Measurements from ENCODE around the gene MICAL2. TPM values are rescaled to one million over a fixed set of nuclear protein-coding genes. Genes with fewer than 3 reads are reported as not detected.

The MICAL2 gene
- total and polyA plus RNA-seq, 3 donors from 2014 or later: 224 to 461 (median 401) TPM

DNA sequence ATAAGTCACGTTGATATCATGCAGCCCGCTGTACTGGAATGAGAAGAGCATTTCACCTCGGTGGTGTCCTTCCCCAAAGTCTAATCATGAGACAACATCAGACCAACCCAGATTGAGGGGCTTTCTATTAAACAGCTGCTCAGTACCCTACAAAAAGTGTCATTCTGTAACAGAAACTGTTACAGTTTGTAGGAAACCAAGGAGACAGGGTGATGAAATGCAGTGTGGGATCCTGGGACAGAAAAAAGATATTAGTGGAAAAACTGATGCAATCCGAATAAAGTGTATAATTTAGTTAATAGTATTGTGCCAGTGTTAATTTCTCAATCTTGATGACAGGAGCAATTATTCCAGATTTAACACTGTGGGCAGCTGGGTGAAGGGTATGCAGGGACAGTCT lies 128.0 kb downstream of the MICAL2 start:
- TF ChIP-seq, protein P1, sequence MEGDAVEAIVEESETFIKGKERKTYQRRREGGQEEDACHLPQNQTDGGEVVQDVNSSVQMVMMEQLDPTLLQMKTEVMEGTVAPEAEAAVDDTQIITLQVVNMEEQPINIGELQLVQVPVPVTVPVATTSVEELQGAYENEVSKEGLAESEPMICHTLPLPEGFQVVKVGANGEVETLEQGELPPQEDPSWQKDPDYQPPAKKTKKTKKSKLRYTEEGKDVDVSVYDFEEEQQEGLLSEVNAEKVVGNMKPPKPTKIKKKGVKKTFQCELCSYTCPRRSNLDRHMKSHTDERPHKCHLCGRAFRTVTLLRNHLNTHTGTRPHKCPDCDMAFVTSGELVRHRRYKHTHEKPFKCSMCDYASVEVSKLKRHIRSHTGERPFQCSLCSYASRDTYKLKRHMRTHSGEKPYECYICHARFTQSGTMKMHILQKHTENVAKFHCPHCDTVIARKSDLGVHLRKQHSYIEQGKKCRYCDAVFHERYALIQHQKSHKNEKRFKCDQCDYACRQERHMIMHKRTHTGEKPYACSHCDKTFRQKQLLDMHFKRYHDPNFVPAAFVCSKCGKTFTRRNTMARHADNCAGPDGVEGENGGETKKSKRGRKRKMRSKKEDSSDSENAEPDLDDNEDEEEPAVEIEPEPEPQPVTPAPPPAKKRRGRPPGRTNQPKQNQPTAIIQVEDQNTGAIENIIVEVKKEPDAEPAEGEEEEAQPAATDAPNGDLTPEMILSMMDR (IDR thresholded peaks at IDR 0.05): no peak
- no peak for TF ChIP-seq POLR2A (IDR thresholded peaks at IDR 0.05)
- Histone ChIP-seq H3K4me1 (peaks cover 60% of the 10 kb centered on the region), H3K9me3 (no peaks in the 10 kb centered on the region), H3K4me3 (no peak overlapping the region), H3K36me3 (ENCODE audit: low read depth, missing control alignments) (no peaks in the 10 kb centered on the region), H3K27me3 (no peaks in the 10 kb centered on the region), H3K27ac (peak overlapping the region; percentile 89 to 93)
- WGBS, 2 donors: 76% methylated on average over 4 of the region's 4 CpGs
- intact Hi-C loops (cut with DNase I; ENCODE audit: low total_unique reads): loop anchor here (5.0 to 10.0 kb wide), 2 partner anchors 124 to 186 kb away; partner anchors contain the start of gene MICAL2
- no peak for DNase-seq

DNA sequence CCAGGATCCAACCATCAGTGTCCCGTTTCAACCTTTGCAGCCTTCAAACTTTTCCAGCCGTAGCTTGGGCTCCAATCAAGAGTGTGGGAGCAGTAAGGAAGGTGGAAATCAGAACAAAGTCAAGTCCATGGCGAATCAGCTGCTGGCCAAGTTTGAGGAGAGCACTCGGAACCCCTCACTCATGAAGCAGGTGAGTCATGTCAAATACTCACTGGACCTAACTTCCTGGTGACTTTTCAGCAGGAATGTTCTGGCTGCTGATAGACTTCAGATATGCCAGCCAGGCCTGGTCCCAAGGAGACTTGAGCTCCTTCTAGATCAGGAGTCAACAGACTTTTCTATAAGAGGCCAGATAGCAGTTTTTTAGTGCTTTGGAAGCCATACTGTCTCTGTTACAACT lies 129.0 kb downstream of the MICAL2 start:
- no peaks in the 10 kb centered on the region for H3K27me3 ChIP-seq
- H3K27ac ChIP-seq: peak overlapping the region; percentile 13 to 93
- peaks cover 55% of the 10 kb centered on the region for H3K4me1 ChIP-seq
- no peaks in the 10 kb centered on the region for H3K36me3 ChIP-seq (ENCODE audit: low read depth, missing control alignments)
- TF ChIP-seq POLR2A (IDR thresholded peaks at IDR 0.05): no peak
- TF ChIP-seq, protein P1 (IDR thresholded peaks at IDR 0.05): no peak
- intact Hi-C loops (cut with DNase I; ENCODE audit: low total_unique reads): loop anchor here (5.0 to 10.0 kb wide), 2 partner anchors 125 to 187 kb away; partner anchors contain the start of gene MICAL2
- 89 to 94% methylated on average over 4 of the region's 4 CpGs for WGBS, 2 donors
- no peak for DNase-seq
- no peaks in the 10 kb centered on the region for H3K9me3 ChIP-seq
- H3K4me3 ChIP-seq: no peak overlapping the region

DNA sequence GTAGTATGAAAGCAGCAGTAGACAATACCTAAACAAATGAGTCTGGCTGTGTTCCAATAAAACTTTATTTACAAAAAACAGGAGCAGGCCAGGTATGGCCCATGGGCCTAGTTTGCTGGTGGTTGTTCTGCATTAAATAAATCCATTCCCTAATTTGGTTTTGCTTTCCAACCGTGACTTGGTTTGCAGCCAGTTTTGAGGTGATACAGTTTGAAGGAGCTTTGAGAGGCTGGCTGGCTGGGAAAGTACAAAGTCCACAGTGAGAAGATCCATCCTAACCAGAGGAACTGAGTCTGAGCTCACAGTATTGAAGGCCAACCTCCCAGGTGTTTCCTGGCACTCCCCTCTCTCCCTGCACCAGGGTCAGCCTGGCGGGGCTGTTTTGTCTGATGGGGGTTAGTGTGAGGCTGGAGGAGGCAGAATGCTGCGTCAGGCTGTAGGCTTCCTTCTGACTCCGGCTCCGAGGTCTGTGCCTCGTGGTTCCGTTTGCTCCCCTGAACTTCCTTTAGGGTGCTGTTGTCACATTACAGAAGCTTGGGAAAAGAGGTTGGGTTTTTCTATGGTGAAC lies 129.5 kb downstream of the MICAL2 start:
- Histone ChIP-seq H3K4me1 (peaks cover 50% of the 10 kb centered on the region), H3K36me3 (ENCODE audit: low read depth, missing control alignments) (no peaks in the 10 kb centered on the region), H3K27ac (peak overlapping the region; percentile 13 to 93), H3K9me3 (no peaks in the 10 kb centered on the region), H3K27me3 (no peaks in the 10 kb centered on the region), H3K4me3 (no peak overlapping the region)
- intact Hi-C loops (cut with DNase I; ENCODE audit: low total_unique reads): loop anchor here (5.0 to 10.0 kb wide), 2 partner anchors 125 to 188 kb away; partner anchors contain the start of gene MICAL2
- WGBS, 2 donors: 78 to 90% methylated on average over 6 to 7 of the region's 7 CpGs
- TF ChIP-seq POLR2A (IDR thresholded peaks at IDR 0.05): no peak
- TF ChIP-seq, protein P1 (IDR thresholded peaks at IDR 0.05): no peak
- no peak for DNase-seq

DNA sequence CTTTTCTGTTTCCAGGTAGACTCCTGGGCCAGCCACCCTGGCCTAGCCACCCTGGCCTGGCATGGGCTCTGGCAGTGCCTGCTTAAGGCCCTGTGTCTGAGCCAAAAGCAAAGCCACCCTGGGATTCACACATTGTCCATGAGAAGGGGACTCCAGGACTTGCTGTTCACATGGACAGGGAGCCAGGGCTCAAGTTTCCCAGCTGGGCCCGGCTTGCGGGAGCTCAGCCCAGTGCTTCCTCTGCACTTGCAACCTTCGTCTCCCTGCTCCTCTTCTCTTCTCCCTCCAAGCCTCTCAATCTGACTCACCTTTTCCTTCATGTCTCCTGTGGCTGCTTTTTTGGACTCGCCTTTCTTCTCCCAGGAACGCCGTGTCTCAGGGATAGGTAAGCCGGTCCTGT lies 130.3 kb downstream of the MICAL2 start:
- Histone ChIP-seq H3K36me3 (ENCODE audit: low read depth, missing control alignments) (no peaks in the 10 kb centered on the region), H3K4me1 (peaks cover 50% of the 10 kb centered on the region), H3K27ac (peak overlapping the region in 1 of 2 donors; percentile 93), H3K9me3 (no peaks in the 10 kb centered on the region), H3K4me3 (no peak overlapping the region), H3K27me3 (no peaks in the 10 kb centered on the region)
- intact Hi-C loops (cut with DNase I; ENCODE audit: low total_unique reads): no loop called here
- TF ChIP-seq, protein P1 (IDR thresholded peaks at IDR 0.05): no peak
- no peak for TF ChIP-seq POLR2A (IDR thresholded peaks at IDR 0.05)
- DNase-seq: no peak
- WGBS, 2 donors: 84 to 90% methylated on average over 7 of the region's 7 CpGs

DNA sequence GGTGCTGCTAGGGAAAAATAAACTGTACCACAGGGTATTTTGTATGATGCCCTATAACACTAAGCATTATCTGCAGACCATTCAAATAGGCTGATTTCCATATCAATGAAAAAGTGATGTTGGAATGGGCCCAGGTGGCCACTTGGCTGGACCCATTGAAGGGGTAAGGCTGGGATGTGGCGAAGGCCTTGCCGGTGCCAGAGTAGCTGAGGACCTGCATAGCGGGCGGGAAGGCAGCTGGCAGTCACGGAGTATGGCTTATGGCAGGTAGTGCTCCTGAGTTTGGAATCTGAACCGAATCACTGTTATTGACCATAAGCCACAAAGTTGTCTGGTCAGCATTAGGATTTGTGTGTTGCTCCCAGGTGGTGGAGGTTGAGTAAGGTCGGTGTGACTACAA lies 131.0 kb downstream of the MICAL2 start:
- no peaks in the 10 kb centered on the region for H3K36me3 ChIP-seq (ENCODE audit: low read depth, missing control alignments)
- H3K27me3 ChIP-seq: no peaks in the 10 kb centered on the region
- H3K4me3 ChIP-seq: no peak overlapping the region
- TF ChIP-seq POLR2A (IDR thresholded peaks at IDR 0.05): no peak
- TF ChIP-seq, protein P1 (IDR thresholded peaks at IDR 0.05): no peak
- 89 to 96% methylated on average over 7 of the region's 7 CpGs for WGBS, 2 donors
- peak overlapping the region in 1 of 2 donors; percentile 60 for H3K27ac ChIP-seq
- intact Hi-C loops (cut with DNase I; ENCODE audit: low total_unique reads): no loop called here
- no peak for DNase-seq
- H3K4me1 ChIP-seq: peaks cover 48% of the 10 kb centered on the region
- H3K9me3 ChIP-seq: no peaks in the 10 kb centered on the region
